Heart left ventricle (tissue), 13 donors: ENCODE results near the gene SNCA.

Experiments used
- CTCF ChIP-seq, 12 donors: fragments of 200-600 bp; sonication (generic) in 4 of 12; IDR thresholded peaks; one replicate each; pipeline versions ENCODE4 v1.5.0 to v1.8.0; 2018 to 2022; ENCODE audit warnings: antibody characterized with exemption in 12 of 12, mild to moderate bottlenecking in 5 of 12
- POLR2A ChIP-seq, 2 donors: fragments of 450-650 bp; IDR thresholded peaks; one replicate each; pipeline ENCODE4 v1.6.1; 2017; ENCODE audit warnings: antibody characterized with exemption in 2 of 2, mild to moderate bottlenecking in 2 of 2, moderate library complexity in 2 of 2
- donor health status: ischemic (EF 13 %, LVEDD 7.1; RV severe dilation, severe dysfunction).
- donor health status: DM: no; HTN: yes; CAD: no.
- donor health status: DM: no; HTN: no; CAD: no.
- donor health status: ischemic (EF 25% LVEDD 6.9; RV normal size, moderate dysfunction).
- donor health status: ischemic (EF 25% LVEDD 5.7; RV mildly dilated, moderate dysfunction).
- donor health status: ischemic (EF 35%, LVEDD 5.7; RV mildly dilated, moderate dysfunction).
- donor health status: nonischemic (EF 11% LVEDD 7.7; RV severe dilation, severe dysfunction).
- donor health status: DM: yes; HTN: yes; CAD: no.
- donor health status: PGD.
- donor health status: ischemic (EF 29% LVEDD 5.4; RV normal size, mild dysfunction).
- donor health status: nonischemic (EF 23%, LVEDD 6.1; RV moderate dilation, normal function).

GRCh38 chr4:89829470-89830138 lies 7.4 kb downstream of the SNCA start:
- no peak for TF ChIP-seq CTCF (IDR thresholded peaks at IDR 0.05)
- TF ChIP-seq POLR2A (IDR thresholded peaks at IDR 0.05), result no peak
